ENCODE results near the gene FIGN. TPM values are rescaled to one million over a fixed set of nuclear protein-coding genes. Genes with fewer than 3 reads are reported as not detected.

The FIGN gene
- total and polyA plus RNA-seq, 9 of the 15 experiments (the other 6 are each of a cell fraction or from before 2014, with no cell fraction given), result 0.02 TPM; not detected in 8

- FAIRE-seq, result no peak
- intact Hi-C loops (cut with micrococcal nuclease) (no loop called here), in situ Hi-C loops (cut with MboI) (no loop called here)
- ChIA-PET CTCF (ENCODE audit: low intra/inter-chr PET ratio) (no interaction called here), POLR2A (no interaction called here)
- H3K4me3 ChIP-seq, result no peak overlapping the region
- no peak for ATAC-seq
- no peaks in the 10 kb centered on the region for H3K9me1 ChIP-seq (ENCODE audit: control insufficient read depth, insufficient read depth, low read length)
- no peaks in the 10 kb centered on the region for H4K20me1 ChIP-seq (replicated peaks; ENCODE audit: control insufficient read depth, insufficient read depth, low read length)
- H3K27me3 ChIP-seq (ENCODE audit: control insufficient read depth in 2 of 2, insufficient read depth in 2 of 2, low read length in 2 of 2), result no peaks in the 10 kb centered on the region
- no peak overlapping the region for H3K9ac ChIP-seq (ENCODE audit: insufficient read depth in 1 of 2, low read depth in 2 of 2, low read length in 2 of 2)
- H3K79me2 ChIP-seq (ENCODE audit: control insufficient read depth, insufficient read depth, low read length), result no peaks in the 10 kb centered on the region
- TF ChIP-seq RBM15 (IDR thresholded peaks at IDR 0.05; ENCODE audit: insufficient read depth, low read length), result no peak
- TF ChIP-seq, protein P1, sequence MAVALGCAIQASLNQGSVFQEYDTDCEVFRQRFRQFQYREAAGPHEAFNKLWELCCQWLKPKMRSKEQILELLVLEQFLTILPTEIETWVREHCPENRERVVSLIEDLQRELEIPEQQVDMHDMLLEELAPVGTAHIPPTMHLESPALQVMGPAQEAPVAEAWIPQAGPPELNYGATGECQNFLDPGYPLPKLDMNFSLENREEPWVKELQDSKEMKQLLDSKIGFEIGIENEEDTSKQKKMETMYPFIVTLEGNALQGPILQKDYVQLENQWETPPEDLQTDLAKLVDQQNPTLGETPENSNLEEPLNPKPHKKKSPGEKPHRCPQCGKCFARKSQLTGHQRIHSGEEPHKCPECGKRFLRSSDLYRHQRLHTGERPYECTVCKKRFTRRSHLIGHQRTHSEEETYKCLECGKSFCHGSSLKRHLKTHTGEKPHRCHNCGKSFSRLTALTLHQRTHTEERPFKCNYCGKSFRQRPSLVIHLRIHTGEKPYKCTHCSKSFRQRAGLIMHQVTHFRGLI (CRISPR knock-in tag; IDR thresholded peaks at IDR 0.05), result no peak
- TF ChIP-seq ID3 (CRISPR knock-in tag; IDR thresholded peaks at IDR 0.05), result no peak
- TF ChIP-seq ID3 (tag; IDR thresholded peaks at IDR 0.05), result no peak
- no peak overlapping the region for H2AFZ ChIP-seq (ENCODE audit: low read depth, low read length)
- no peaks in the 10 kb centered on the region for H3K4me1 ChIP-seq (replicated peaks in 1 of 2; ENCODE audit: control insufficient read depth in 2 of 2, insufficient read depth in 2 of 2, low read length in 2 of 2)
- no peak overlapping the region for H3K27ac ChIP-seq (ENCODE audit: extremely low read depth, low read depth, low read length)
- no peaks in the 10 kb centered on the region; the same call in 1 of the 2 replicates for H3K9me3 ChIP-seq (replicated peaks; ENCODE audit: control insufficient read depth, insufficient read depth, low read depth, low read length)
- no peak for DNase-seq (ENCODE audit: extremely low read depth in 1 of 4, low spot score in 3 of 4)
- BruUV-seq (replicated peaks), result no TSS peak
- H3K36me3 ChIP-seq (ENCODE audit: control insufficient read depth, insufficient read depth, low read length), result no peaks in the 10 kb centered on the region
- H3K4me2 ChIP-seq (ENCODE audit: insufficient read depth, low read length), result no peak overlapping the region
Measured at GRCh38 chr2:163647300-163647699, 88.5 kb downstream of the FIGN start.

DNA sequence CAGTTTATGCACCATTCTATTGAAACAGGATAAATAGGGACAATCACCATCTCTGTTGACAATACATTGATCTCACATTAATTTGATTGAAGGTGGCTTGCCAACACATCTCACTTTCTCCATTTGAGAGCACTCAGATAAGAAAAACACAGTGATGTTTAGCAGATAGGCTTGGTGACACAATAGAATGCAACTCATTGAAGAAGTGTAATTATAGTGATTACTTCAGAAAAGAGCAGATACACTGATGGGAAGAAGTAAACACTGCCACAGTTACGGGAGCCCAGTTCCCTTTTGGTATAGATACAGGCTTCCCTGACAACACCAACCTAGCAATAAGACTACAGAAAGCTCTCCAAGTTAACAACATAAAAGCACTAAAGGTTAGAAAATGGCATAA, 89.1 kb downstream of the FIGN start:
- FAIRE-seq, result no peak
- H3K27ac ChIP-seq (ENCODE audit: extremely low read depth, low read depth, low read length), result no peak overlapping the region
- 0% methylated on average over 1 of the region's 1 CpG for WGBS (ENCODE audit: insufficient coverage, low coverage, missing lambda C conversion rate)
- H3K9me3 ChIP-seq (replicated peaks; ENCODE audit: control insufficient read depth, insufficient read depth, low read depth, low read length), result no peaks in the 10 kb centered on the region; the same call in 1 of the 2 replicates
- H3K9ac ChIP-seq (ENCODE audit: insufficient read depth in 1 of 2, low read depth in 2 of 2, low read length in 2 of 2), result no peak overlapping the region
- no peak overlapping the region for H3K4me3 ChIP-seq
- H3K27me3 ChIP-seq (ENCODE audit: control insufficient read depth in 2 of 2, insufficient read depth in 2 of 2, low read length in 2 of 2), result no peaks in the 10 kb centered on the region
- CTCF ChIA-PET (ENCODE audit: low intra/inter-chr PET ratio), result no interaction called here
- H4K20me1 ChIP-seq (replicated peaks; ENCODE audit: control insufficient read depth, insufficient read depth, low read length), result no peaks in the 10 kb centered on the region
- intact Hi-C loops (cut with micrococcal nuclease), result no loop called here
- ATAC-seq, result no peak
- H2AFZ ChIP-seq (ENCODE audit: low read depth, low read length), result no peak overlapping the region
- POLR2A ChIA-PET, result no interaction called here
- in situ Hi-C loops (cut with MboI), result no loop called here
- no peak for DNase-seq (ENCODE audit: extremely low read depth in 1 of 4, low spot score in 3 of 4)
- no peaks in the 10 kb centered on the region for H3K4me1 ChIP-seq (replicated peaks in 1 of 2; ENCODE audit: control insufficient read depth in 2 of 2, insufficient read depth in 2 of 2, low read length in 2 of 2)
- H3K36me3 ChIP-seq (ENCODE audit: control insufficient read depth, insufficient read depth, low read length), result no peaks in the 10 kb centered on the region
- no peak overlapping the region for H3K4me2 ChIP-seq (ENCODE audit: insufficient read depth, low read length)
- no TSS peak for BruUV-seq (replicated peaks)
- H3K79me2 ChIP-seq (ENCODE audit: control insufficient read depth, insufficient read depth, low read length), result no peaks in the 10 kb centered on the region
- no peaks in the 10 kb centered on the region for H3K9me1 ChIP-seq (ENCODE audit: control insufficient read depth, insufficient read depth, low read length)
- TF ChIP-seq HDAC2 (IDR thresholded peaks at IDR 0.05), result no peak
- no peak for TF ChIP-seq SRF (CRISPR knock-in tag; IDR thresholded peaks at IDR 0.05)
- TF ChIP-seq ZZZ3 (IDR thresholded peaks at IDR 0.05), result no peak
- TF ChIP-seq, protein P2, sequence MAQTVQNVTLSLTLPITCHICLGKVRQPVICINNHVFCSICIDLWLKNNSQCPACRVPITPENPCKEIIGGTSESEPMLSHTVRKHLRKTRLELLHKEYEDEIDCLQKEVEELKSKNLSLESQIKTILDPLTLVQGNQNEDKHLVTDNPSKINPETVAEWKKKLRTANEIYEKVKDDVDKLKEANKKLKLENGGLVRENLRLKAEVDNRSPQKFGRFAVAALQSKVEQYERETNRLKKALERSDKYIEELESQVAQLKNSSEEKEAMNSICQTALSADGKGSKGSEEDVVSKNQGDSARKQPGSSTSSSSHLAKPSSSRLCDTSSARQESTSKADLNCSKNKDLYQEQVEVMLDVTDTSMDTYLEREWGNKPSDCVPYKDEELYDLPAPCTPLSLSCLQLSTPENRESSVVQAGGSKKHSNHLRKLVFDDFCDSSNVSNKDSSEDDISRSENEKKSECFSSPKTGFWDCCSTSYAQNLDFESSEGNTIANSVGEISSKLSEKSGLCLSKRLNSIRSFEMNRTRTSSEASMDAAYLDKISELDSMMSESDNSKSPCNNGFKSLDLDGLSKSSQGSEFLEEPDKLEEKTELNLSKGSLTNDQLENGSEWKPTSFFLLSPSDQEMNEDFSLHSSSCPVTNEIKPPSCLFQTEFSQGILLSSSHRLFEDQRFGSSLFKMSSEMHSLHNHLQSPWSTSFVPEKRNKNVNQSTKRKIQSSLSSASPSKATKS (CRISPR knock-in tag; IDR thresholded peaks at IDR 0.05), result no peak

All from K562 (cell line).